IPS-18a (cell line): ENCODE data around the gene KCNE5.
"Not testable (repeated sequence)": the region's sequence is repeated elsewhere in the genome, so short reads cannot be mapped to it uniquely, and the experiment has no call there.

Source experiments
- H3K27ac ChIP-seq: one replicate; pipeline ENCODE4 v1.5.1; 2013; ENCODE audit warnings: low read length
- H3K27me3 ChIP-seq: one replicate; pipeline ENCODE4 v1.6.1; 2013; ENCODE audit warnings: mild to moderate bottlenecking, low read length; ENCODE audit not compliant: control insufficient read depth, insufficient read depth
- H3K36me3 ChIP-seq: one replicate; pipeline ENCODE4 v1.6.1; 2013; ENCODE audit warnings: low read depth, low read length; ENCODE audit not compliant: control insufficient read depth
- H3K4me1 ChIP-seq: one replicate; pipeline ENCODE4 v1.6.1; 2013; ENCODE audit warnings: low read depth, low read length; ENCODE audit not compliant: control insufficient read depth
- H3K4me3 ChIP-seq: one replicate; pipeline ENCODE4 v1.5.1; 2013; ENCODE audit warnings: low read length
- H3K9ac ChIP-seq: one replicate; pipeline ENCODE4 v1.6.1; 2013; ENCODE audit warnings: mild to moderate bottlenecking, low read length, moderate library complexity
- H3K9me3 ChIP-seq: one replicate; pipeline ENCODE4 v1.6.1; 2013; ENCODE audit warnings: low read depth, low read length; ENCODE audit not compliant: control insufficient read depth

KCNE5 gene

DNA sequence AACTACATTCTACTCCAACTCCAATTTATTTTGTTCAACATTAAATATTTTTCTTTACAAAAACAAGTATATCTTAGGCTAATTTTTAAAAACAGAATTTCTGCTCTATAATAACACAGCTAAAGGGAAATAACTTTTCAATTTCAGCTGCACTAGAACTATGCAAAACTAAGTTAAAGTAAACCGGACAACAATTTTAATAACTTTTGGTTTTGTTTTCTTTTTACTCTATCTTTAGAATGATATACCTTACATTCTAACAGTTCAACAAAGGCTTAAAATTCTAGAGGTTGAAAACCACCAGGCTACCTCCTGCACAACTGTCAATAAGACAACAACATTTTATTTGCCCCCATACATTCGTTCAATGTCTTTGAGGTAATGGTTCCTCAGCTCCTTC lies 18.7 kb upstream of the KCNE5 start:
- Histone ChIP-seq H3K9me3 (no peaks in the 10 kb centered on the region), H3K27ac (no peak overlapping the region), H3K4me3 (no peak overlapping the region), H3K27me3 (no peaks in the 10 kb centered on the region), H3K9ac (no peak overlapping the region), H3K36me3 (no peaks in the 10 kb centered on the region), H3K4me1 (no peaks in the 10 kb centered on the region)

DNA sequence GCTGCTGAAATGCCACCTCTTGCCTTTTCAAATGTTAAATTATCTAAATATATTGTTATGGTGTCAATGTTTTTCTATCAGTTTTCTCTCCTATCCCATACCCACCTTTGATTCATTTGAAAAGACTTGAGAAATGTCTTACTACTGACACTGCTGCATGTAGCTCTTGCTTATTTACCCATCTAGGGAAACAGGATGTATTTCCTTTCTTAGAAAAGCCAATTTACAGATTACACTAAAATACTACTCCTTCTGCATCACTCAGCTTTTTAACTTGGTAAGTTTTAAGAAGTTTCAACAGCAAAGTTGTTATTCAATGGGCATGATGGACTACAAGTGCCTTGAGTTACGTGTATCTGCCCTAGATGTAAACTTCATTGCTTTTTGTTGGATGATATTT lies 13.2 kb upstream of the KCNE5 start:
- H3K9ac ChIP-seq, result no peak overlapping the region
- no peaks in the 10 kb centered on the region for H3K9me3 ChIP-seq
- H3K4me1 ChIP-seq, result no peaks in the 10 kb centered on the region
- no peak overlapping the region for H3K4me3 ChIP-seq
- H3K27ac ChIP-seq, result no peak overlapping the region
- H3K27me3 ChIP-seq, result no peaks in the 10 kb centered on the region
- H3K36me3 ChIP-seq, result no peaks in the 10 kb centered on the region

DNA sequence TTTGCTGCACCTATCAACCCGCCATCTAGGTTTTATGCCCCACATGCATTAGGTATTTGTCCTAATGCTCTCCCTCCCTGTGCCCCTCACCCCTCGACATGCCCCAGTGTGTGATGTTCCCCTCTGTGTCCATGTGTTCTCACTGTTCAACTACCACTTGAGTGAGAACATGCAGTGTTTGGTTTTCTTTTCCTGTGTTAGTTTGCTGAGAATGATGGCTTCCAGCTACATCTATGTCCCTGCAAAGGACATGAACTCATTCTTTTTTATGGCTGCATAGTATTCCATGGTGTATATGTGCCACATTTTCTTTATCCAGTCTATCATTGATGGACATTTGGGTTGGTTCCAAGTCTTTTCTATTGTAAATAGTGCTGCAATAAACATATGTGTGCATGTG lies 12.5 kb upstream of the KCNE5 start:
- not testable (repeated sequence) for H3K4me3 ChIP-seq, H3K9ac ChIP-seq, H3K27me3 ChIP-seq, H3K27ac ChIP-seq, H3K9me3 ChIP-seq, H3K36me3 ChIP-seq, H3K4me1 ChIP-seq

DNA sequence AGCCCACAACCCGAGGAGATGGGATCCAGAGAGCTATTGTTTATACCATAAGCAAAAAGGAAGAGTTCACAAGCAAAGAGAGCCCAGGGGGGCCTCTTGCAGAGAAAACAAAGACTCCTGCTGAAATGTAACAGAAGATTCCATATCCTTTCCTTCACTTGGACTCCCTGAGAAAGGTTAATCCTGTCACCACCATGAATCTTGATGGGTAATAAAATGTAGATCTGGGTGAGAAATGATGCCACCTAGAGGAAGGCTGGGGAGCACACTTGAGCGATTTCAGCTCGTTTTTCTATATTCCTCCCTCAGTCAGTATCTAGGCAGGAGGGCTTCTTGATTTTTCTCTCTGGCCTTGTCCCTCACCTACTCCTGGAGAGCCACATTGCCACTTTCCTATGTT lies 10.2 kb upstream of the KCNE5 start:
- no peak overlapping the region for H3K4me3 ChIP-seq
- no peaks in the 10 kb centered on the region for H3K4me1 ChIP-seq
- H3K9me3 ChIP-seq, result no peaks in the 10 kb centered on the region
- no peak overlapping the region for H3K9ac ChIP-seq
- no peak overlapping the region for H3K27ac ChIP-seq
- H3K36me3 ChIP-seq, result no peaks in the 10 kb centered on the region
- no peaks in the 10 kb centered on the region for H3K27me3 ChIP-seq

DNA sequence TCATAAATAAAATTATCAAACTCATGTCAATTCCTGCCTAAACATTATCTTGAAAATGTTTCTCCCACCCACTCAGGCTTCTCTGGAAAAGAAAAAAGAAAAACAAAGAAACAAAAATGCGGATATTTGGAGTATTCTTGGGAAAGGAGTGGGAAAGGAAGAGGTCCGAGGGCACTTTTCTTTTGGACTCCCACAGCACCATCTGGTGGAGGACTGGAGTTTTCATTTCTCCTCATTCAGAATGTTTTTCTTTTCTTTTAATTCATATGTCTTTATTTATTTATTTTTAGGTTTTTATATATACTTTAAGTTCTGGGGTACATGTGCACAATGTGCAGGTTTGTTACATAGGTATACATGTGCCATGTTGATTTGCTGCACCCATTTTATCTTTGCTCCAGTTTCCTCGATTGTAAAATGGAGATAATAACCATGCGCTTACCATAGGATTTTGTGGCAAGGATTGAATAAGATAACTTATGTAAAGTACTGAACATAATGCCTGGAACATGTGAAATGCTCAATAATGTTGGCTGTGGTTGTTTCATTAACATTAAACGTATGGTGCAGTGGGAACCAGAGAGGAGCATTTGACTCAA lies 8.0 kb upstream of the KCNE5 start:
- Histone ChIP-seq H3K9ac (no peak overlapping the region), H3K9me3 (no peaks in the 10 kb centered on the region), H3K27ac (no peak overlapping the region), H3K27me3 (no peaks in the 10 kb centered on the region), H3K4me3 (no peak overlapping the region), H3K4me1 (no peaks in the 10 kb centered on the region), H3K36me3 (no peaks in the 10 kb centered on the region)

DNA sequence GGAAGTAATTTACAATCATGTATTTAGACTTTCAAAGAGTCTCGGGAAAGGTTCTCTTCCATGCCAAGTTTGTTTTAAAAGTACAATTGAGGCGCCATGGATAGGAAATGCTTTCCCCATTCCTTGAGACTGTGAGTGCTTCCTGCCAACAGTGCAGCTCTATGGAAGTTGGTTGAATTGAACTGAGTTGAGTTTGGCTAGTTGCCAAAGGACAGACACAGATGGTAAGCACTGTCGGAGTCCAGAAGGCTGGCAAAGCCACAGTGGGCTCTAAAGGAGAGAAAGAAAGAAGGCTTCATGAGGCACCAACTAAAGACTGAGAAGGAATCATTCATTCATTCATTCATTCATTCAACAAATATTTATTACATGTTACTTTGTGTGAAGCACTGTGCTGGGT lies 4.3 kb upstream of the KCNE5 start:
- Histone ChIP-seq H3K27me3 (peaks cover 8% of the 10 kb centered on the region), H3K27ac (no peak overlapping the region), H3K4me1 (no peaks in the 10 kb centered on the region), H3K36me3 (no peaks in the 10 kb centered on the region), H3K9ac (no peak overlapping the region), H3K9me3 (no peaks in the 10 kb centered on the region), H3K4me3 (no peak overlapping the region)

DNA sequence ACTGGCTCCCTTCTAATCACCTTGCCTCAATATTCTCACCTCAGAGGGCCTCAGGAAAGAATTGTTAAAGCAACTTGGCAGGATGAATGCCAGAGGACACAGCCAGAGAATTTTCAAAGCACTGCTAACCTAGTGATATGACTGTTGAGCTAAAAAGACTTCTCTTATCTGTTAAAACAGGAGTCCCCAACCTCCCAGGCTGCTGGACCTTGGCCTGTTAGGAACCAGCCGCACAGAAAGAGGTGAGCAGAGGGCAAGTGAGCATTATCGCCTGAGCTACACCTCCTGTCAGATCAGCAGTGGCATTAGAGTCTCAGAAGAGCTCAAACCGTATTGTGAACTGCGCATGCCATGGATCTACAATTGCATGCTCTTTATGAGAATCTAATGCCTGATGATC lies 1.7 kb upstream of the KCNE5 start:
- peaks cover 13% of the 10 kb centered on the region for H3K27me3 ChIP-seq

DNA sequence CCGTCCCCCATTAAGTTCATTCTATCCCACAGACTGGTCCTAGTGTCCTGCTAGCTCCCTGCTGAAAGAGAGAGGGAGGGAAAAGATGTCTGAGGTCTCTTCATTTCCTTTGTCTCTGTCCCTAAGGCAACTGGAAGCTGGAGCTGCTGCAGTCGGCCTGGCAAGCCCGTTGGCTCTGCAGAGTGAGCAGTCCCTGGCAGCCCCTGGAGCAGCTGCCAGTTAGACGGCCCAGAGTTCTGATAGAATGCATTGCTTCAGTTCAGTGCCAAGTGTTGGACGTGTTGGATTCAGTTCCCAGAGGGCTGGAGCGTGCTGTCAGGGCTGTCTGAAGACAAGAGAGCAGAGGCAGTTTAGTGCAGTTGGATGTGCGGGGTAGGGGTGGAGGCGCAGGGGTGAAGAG lies 975 bp downstream of the KCNE5 start:
- H3K9ac ChIP-seq, result no peak overlapping the region
- no peak overlapping the region for H3K27ac ChIP-seq
- no peaks in the 10 kb centered on the region for H3K36me3 ChIP-seq
- H3K9me3 ChIP-seq, result no peaks in the 10 kb centered on the region
- peaks cover 13% of the 10 kb centered on the region for H3K27me3 ChIP-seq
- H3K4me3 ChIP-seq, result no peak overlapping the region
- H3K4me1 ChIP-seq, result no peaks in the 10 kb centered on the region

More for the DNA sequence above, 1.7 kb upstream of the KCNE5 start:
- Histone ChIP-seq H3K36me3 (no peaks in the 10 kb centered on the region), H3K4me3 (no peak overlapping the region), H3K27ac (no peak overlapping the region), H3K9ac (no peak overlapping the region), H3K4me1 (no peaks in the 10 kb centered on the region), H3K9me3 (no peaks in the 10 kb centered on the region)

DNA sequence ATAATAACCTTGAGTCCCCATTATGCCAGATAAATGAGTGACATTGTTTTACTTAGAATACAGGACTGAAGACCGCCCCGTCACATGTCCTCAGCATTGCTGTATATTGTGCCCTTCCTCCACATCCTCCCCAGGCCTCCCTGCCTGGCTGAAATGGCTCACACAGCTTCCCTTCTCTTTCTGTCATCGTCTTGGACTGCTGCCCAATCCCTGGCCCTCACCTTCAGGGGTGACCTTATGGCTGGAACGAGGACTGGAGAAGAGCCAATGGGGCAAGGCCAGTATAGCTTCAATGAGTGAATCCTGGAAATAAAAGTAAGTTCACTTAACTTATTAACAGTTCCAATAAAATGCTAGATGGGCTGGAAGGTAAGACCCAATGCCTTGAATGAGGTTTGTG lies 2.7 kb downstream of the KCNE5 start:
- H3K27me3 ChIP-seq, result peaks cover 13% of the 10 kb centered on the region
- H3K27ac ChIP-seq, result no peak overlapping the region
- no peaks in the 10 kb centered on the region for H3K9me3 ChIP-seq
- no peaks in the 10 kb centered on the region for H3K36me3 ChIP-seq
- H3K4me3 ChIP-seq, result no peak overlapping the region
- H3K4me1 ChIP-seq, result no peaks in the 10 kb centered on the region
- H3K9ac ChIP-seq, result no peak overlapping the region

DNA sequence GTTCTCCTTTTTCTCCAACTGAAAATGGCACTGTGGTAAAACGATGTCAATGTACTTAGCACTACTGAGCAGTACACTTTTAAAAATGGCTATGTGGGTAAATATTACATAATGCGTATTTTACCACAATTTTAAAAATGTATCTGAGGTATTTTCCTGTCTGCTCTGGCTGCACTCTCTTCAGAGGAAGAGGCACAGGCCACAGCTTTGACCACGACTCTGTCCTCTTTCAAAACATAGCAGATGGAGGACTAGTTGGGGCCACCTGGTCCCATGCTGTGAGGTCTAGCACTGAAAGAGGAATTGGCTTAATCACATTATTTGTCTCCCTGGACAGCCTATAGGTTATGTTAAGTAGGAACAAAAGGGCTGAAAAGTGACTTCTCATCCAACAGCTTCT lies 5.2 kb downstream of the KCNE5 start:
- Histone ChIP-seq H3K27ac (no peak overlapping the region), H3K9ac (no peak overlapping the region), H3K9me3 (no peaks in the 10 kb centered on the region), H3K27me3 (peaks cover 7% of the 10 kb centered on the region), H3K4me1 (no peaks in the 10 kb centered on the region), H3K4me3 (no peak overlapping the region), H3K36me3 (no peaks in the 10 kb centered on the region)

DNA sequence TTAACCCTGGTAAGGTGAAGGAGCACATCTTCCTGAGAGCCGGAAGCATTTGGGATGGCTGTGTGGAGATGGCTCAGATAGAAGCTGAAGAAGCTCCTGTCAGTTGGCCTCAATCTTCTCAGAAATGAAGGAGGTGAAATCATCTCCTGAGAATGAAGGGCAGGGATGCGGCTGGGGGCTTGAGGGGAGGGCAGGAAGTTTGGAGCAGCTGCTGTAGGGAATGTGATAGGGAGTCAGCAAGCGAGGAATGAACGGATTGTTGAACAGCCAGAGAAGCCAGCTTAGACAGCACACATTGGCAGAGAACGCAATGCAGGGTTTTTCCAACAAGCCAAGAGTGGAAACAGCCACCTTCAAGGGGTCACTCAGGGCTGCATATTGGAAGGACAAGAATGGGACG lies 10.0 kb downstream of the KCNE5 start:
- no peak overlapping the region for H3K9ac ChIP-seq
- no peaks in the 10 kb centered on the region for H3K9me3 ChIP-seq
- no peaks in the 10 kb centered on the region for H3K36me3 ChIP-seq
- H3K4me3 ChIP-seq, result no peak overlapping the region
- H3K4me1 ChIP-seq, result no peaks in the 10 kb centered on the region
- no peaks in the 10 kb centered on the region for H3K27me3 ChIP-seq
- H3K27ac ChIP-seq, result no peak overlapping the region

DNA sequence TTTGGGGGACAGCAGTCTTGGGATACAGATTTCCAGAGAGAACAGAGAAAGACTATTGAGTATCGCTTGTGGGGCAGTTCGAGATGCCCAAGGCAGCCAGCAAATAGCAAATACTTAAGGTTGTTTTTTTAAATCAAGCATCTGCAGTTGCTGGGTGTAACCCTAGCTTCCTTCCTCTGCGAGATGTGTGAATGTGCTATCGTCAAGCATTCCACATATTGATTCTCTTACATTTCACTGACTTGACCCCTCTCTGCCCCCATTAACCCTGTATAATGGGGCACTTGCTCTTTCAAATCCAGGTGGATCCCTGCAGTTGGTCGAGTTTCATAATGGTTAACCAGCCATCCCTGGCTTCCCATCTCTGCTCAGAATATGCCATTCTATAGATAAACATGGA lies 23.5 kb downstream of the KCNE5 start:
- Histone ChIP-seq H3K27me3 (peaks cover 16% of the 10 kb centered on the region), H3K4me3 (no peak overlapping the region), H3K27ac (no peak overlapping the region), H3K4me1 (peaks cover 11% of the 10 kb centered on the region), H3K9me3 (no peaks in the 10 kb centered on the region), H3K9ac (no peak overlapping the region), H3K36me3 (no peaks in the 10 kb centered on the region)
